Heart left ventricle (tissue), 16 donors: ENCODE measurements around the gene NXN. TPM values are rescaled to one million over a fixed set of nuclear protein-coding genes. Genes with fewer than 3 reads are reported as not detected.
A peak's percentile ranks its signal among the peaks of the same experiment; 100 is the strongest.

ENCODE experiments used
- ATAC-seq, 4 donors: fragments of 200-7000 bp; cut with Tn5 transposase; one replicate each; pipeline ENCODE4 v1.9.1; 2020 to 2022; ENCODE audit warnings: moderate library complexity in 4 of 4, mild to moderate bottlenecking in 3 of 4, moderate number of reproducible peaks in 1 of 4
- DNase-seq, 5 donors: peaks; one replicate each; pipeline ENCODE4 v3.0.0-alpha.2; 2020
- H3K27ac ChIP-seq, 12 donors: fragments of 200-600 bp; sonication (generic) in 4 of 12; one replicate each; pipeline versions ENCODE4 v1.5.0 to v1.8.0; 2016 to 2022; ENCODE audit warnings: mild to moderate bottlenecking in 2 of 12
- H3K27me3 ChIP-seq, 9 donors: fragments of 200-600 bp; sonication (generic) in 2 of 9; one replicate each; pipeline versions ENCODE4 v1.5.1 to v1.8.0; 2016 to 2022; ENCODE audit warnings: mild to moderate bottlenecking in 3 of 9
- H3K36me3 ChIP-seq, 9 donors: fragments of 200-600 bp; sonication (generic) in 2 of 9; one replicate each; pipeline versions ENCODE4 v1.5.0 to v1.8.0; 2018 to 2022; ENCODE audit warnings: mild to moderate bottlenecking in 2 of 9
- H3K4me1 ChIP-seq, 12 donors: fragments of 200-600 bp; sonication (generic) in 4 of 12; one replicate each; pipeline versions ENCODE4 v1.5.0 to v1.8.0; 2016 to 2022; ENCODE audit warnings: mild to moderate bottlenecking in 3 of 12
- H3K4me3 ChIP-seq, 12 donors: fragments of 200-600 bp; sonication (generic) in 4 of 12; one replicate each; pipeline versions ENCODE4 v1.5.0 to v1.8.0; 2017 to 2022; ENCODE audit warnings: mild to moderate bottlenecking in 9 of 12, moderate library complexity in 4 of 12
- H3K9me3 ChIP-seq, 12 donors: fragments of 200-600 bp; sonication (generic) in 4 of 12; one replicate each; pipeline versions ENCODE4 v1.5.0 to v1.8.0; 2016 to 2022; ENCODE audit warnings: mild to moderate bottlenecking in 1 of 12
- POLR2A ChIP-seq, 2 donors: fragments of 450-650 bp; IDR thresholded peaks; one replicate each; pipeline ENCODE4 v1.6.1; 2017; ENCODE audit warnings: antibody characterized with exemption in 2 of 2, mild to moderate bottlenecking in 2 of 2, moderate library complexity in 2 of 2
- WGBS, 4 donors: extraction: QIAGEN DNeasy Blood & Tissue Kit in 2 of 4; methylation state at CpG; one replicate each; pipeline versions ENCODE4 v1.1.5 to v1.1.7; 2013 to 2018; 5-methylcytosine and 5-hydroxymethylcytosine counted together
- intact Hi-C, 10 donors: fragments of 100-400 bp; cut with DNase I; formaldehyde crosslinking; loops; one replicate each; pipeline versions ENCODE4 v1.11.1 to v1.14.2; 2022
- polyA plus RNA-seq, 2 donors: library from polyadenylated mRNA; stranded (reverse); fragments of 200-250 nt; gene quantifications; one replicate each; pipeline ENCODE4 v1.2.3, GENCODE V29; 2013
- total RNA-seq, 9 donors: library from RNA; depleted of rRNA in 2 of 9; stranded (reverse); fragments of >200 nt in 2 of 9; fragmentation: NEBNext Ultra II Directional in 3 of 9; extraction: Animal tissue kit (Norgen Biotek cat#: 25700) in 3 of 9; gene quantifications; one replicate each; pipeline versions ENCODE4 v1.1.0 to v1.2.4, GENCODE V29; 2016 to 2023
- TF ChIP-seq, protein P1 (sequence below), 12 donors: fragments of 200-600 bp; sonication (generic) in 4 of 12; IDR thresholded peaks; one replicate each; pipeline versions ENCODE4 v1.5.0 to v1.8.0; 2018 to 2022; ENCODE audit warnings: antibody characterized with exemption in 12 of 12, mild to moderate bottlenecking in 5 of 12
- donor health status: ischemic (EF 13 %, LVEDD 7.1; RV severe dilation, severe dysfunction).
- donor health status: healthy with polysubstance abuse.
- donor health status: DM: no; HTN: yes; CAD: no.
- donor health status: DM: no; HTN: no; CAD: no.
- donor health status: ischemic (EF 25% LVEDD 6.9; RV normal size, moderate dysfunction).
- donor health status: ischemic (EF 25% LVEDD 5.7; RV mildly dilated, moderate dysfunction).
- donor health status: healthy.
- donor health status: DM: yes; HTN: yes; CAD: no.
- donor health status: ischemic (EF 35%, LVEDD 5.7; RV mildly dilated, moderate dysfunction).
- donor health status: nonischemic (EF 11% LVEDD 7.7; RV severe dilation, severe dysfunction).
- donor health status: DM: yes; HTN: yes; CAD: no.
- donor health status: PGD.
- donor health status: ischemic (EF 29% LVEDD 5.4; RV normal size, mild dysfunction).
- donor health status: nonischemic (EF 23%, LVEDD 6.1; RV moderate dilation, normal function).

NXN gene
- total and polyA plus RNA-seq, 11 donors, result 8.6 to 20.3 (median 14.1) TPM

DNA sequence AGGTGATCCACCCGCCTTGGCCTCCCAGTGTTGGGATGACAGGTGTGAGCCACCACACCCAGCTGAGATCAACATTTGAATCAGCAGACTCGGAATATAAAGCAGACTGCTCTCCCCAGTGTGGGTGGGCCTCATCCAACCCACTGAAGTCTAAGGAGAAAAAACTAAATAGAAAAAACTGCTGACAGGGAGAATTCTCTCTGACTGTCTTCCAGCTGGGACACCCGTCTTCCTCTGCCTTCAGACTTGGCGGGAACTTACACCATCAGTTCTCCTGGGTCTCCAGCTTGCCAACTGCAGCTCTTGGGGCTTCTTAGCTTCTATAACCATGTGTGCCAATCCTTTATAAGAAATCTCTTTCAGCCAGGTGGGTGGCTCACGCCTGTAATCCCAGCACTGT, 106.7 kb downstream of the NXN start:
- no peak for ATAC-seq
- Histone ChIP-seq H3K36me3 (no peaks in the 10 kb centered on the region), H3K4me3 (no peak overlapping the region), H3K9me3 (no peaks in the 10 kb centered on the region), H3K27me3 (no peaks in the 10 kb centered on the region), H3K4me1 (peaks cover 0 to 29% (median 16%) of the 10 kb centered on the region in 12 donors), H3K27ac (peak overlapping the region in 1 of 12 donors; percentile 28)
- 87 to 96% (median 94%) methylated on average over 5 of the region's 5 CpGs for WGBS, 4 donors
- no peak for DNase-seq
- TF ChIP-seq POLR2A (IDR thresholded peaks at IDR 0.05), result no peak
- TF ChIP-seq, protein P1, sequence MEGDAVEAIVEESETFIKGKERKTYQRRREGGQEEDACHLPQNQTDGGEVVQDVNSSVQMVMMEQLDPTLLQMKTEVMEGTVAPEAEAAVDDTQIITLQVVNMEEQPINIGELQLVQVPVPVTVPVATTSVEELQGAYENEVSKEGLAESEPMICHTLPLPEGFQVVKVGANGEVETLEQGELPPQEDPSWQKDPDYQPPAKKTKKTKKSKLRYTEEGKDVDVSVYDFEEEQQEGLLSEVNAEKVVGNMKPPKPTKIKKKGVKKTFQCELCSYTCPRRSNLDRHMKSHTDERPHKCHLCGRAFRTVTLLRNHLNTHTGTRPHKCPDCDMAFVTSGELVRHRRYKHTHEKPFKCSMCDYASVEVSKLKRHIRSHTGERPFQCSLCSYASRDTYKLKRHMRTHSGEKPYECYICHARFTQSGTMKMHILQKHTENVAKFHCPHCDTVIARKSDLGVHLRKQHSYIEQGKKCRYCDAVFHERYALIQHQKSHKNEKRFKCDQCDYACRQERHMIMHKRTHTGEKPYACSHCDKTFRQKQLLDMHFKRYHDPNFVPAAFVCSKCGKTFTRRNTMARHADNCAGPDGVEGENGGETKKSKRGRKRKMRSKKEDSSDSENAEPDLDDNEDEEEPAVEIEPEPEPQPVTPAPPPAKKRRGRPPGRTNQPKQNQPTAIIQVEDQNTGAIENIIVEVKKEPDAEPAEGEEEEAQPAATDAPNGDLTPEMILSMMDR (IDR thresholded peaks at IDR 0.05), result no peak
- intact Hi-C loops, result loop anchor here in 1 of 10 donors (10.0 kb wide), 1 partner anchor 182 kb away; no protein-coding TSS in a partner anchor

GRCh38 chr17:871751-872519, 107.6 kb downstream of the NXN start:
- H3K4me3 ChIP-seq, result no peak overlapping the region
- H3K27me3 ChIP-seq, result no peaks in the 10 kb centered on the region
- DNase-seq, result no peak
- H3K27ac ChIP-seq, result peak overlapping the region in 1 of 12 donors; percentile 82
- 76 to 84% (median 79%) methylated on average over 9 of the region's 9 CpGs for WGBS, 4 donors
- TF ChIP-seq POLR2A (IDR thresholded peaks at IDR 0.05), result no peak
- TF ChIP-seq, protein P1 (IDR thresholded peaks at IDR 0.05), result no peak
- no peaks in the 10 kb centered on the region for H3K36me3 ChIP-seq
- peaks cover 0 to 29% (median 16%) of the 10 kb centered on the region in 12 donors for H3K4me1 ChIP-seq
- ATAC-seq, result no peak
- no peaks in the 10 kb centered on the region for H3K9me3 ChIP-seq
- intact Hi-C loops, result loop anchor here in 1 of 10 donors (10.0 kb wide), 1 partner anchor 183 kb away; no protein-coding TSS in a partner anchor

DNA sequence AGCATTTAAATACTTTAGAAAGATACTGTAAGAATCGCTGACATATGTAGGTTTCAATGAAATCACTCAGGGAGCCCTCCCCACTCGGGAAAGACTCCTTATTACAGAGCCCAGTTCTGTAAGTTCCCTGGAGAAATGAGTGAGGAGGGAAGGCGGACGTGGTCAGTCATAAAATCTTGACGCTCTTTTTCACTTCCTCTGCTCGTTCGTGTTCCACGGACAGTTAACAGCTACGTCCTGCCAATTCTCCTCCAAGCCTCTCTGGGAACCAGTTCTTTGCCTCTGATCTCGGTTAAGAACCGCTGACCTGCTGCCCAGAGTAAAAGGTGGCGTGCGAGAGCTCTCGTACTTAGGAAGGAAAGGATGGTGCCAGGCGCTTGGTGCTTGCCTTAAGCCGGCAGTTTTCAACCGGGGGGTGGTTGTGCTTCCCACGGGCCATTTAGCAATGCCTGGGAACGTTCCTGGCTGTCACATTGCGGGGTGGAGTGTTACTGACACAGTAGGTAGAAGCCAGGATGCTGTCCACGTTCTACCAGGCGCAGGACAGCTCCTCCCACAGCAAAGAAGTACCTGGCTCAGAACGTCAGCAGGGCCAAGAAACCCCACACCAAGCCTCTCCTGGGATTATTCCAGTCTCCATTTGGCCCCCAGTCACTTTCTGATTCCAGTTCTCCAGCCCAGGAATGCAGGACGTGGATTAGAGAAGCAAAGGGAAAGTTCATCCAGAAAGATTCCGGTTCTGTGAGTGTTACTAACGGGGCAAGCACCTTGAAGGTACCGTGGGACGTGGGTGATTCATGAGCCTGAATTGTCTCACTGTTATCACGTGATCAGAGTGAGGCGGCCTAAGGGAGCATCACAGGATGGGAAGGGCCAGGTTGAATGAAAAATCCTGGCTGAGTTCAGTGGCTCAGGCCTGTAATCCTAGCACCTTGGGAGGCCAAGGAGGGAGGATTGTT, 109.7 kb downstream of the NXN start:
- Histone ChIP-seq H3K9me3 (no peaks in the 10 kb centered on the region), H3K27ac (peak overlapping the region; percentile 48 to 82 (median 66)), H3K4me3 (peak overlapping the region in 7 of 12 donors; percentile 0 to 36 (median 5)), H3K36me3 (peaks cover 0 to 4% (median 0%) of the 10 kb centered on the region in 9 donors), H3K27me3 (no peaks in the 10 kb centered on the region), H3K4me1 (peaks cover 0 to 29% (median 16%) of the 10 kb centered on the region in 12 donors)
- ATAC-seq (peak; percentile 40 to 70 (median 57)), DNase-seq (peak in 2 of 5 donors; percentile 21 to 52)
- intact Hi-C loops, result loop anchor here in 1 of 10 donors (10.0 kb wide), 1 partner anchor 185 kb away; no protein-coding TSS in a partner anchor
- TF ChIP-seq POLR2A (IDR thresholded peaks at IDR 0.05), result no peak
- TF ChIP-seq, protein P1 (IDR thresholded peaks at IDR 0.05), result no peak
- 49 to 58% (median 53%) methylated on average over 28 to 30 of the region's 30 CpGs for WGBS, 4 donors
